Fibroblast of lung (primary cell): ENCODE results near the gene SEC11A. TPM values are rescaled to one million over a fixed set of nuclear protein-coding genes. Genes with fewer than 3 reads are reported as not detected.

Experiments
- DNase-seq, 2 donors: peaks; one replicate each; pipeline versions ENCODE4 v3.0.0 to v3.0.0-alpha.2; 2010; ENCODE audit warnings: low read depth in 2 of 2
- H2AFZ ChIP-seq: 2 replicates; pipeline ENCODE4 v1.5.1; 2012; ENCODE audit warnings: low read length, control low read depth, inconsistent platforms
- H3K27ac ChIP-seq: 2 replicates; pipeline ENCODE4 v1.5.1; 2011; ENCODE audit warnings: low read length, control low read depth; ENCODE audit not compliant: insufficient read depth
- H3K27me3 ChIP-seq: 2 replicates; pipeline ENCODE4 v1.5.1; 2011; ENCODE audit warnings: mild to moderate bottlenecking, low read length; ENCODE audit not compliant: control insufficient read depth, insufficient read depth
- H3K36me3 ChIP-seq: 2 replicates; pipeline ENCODE4 v1.5.1; 2011; ENCODE audit warnings: low read length; ENCODE audit not compliant: control insufficient read depth, insufficient read depth
- H3K4me1 ChIP-seq: 2 replicates; pipeline ENCODE4 v1.5.1; 2011; ENCODE audit warnings: low read length; ENCODE audit not compliant: control insufficient read depth, insufficient read depth; ENCODE audit errors: extremely low read depth
- H3K4me2 ChIP-seq: 2 replicates; pipeline ENCODE4 v1.5.1; 2011; ENCODE audit warnings: low read length, control low read depth; ENCODE audit not compliant: insufficient read depth; ENCODE audit errors: extremely low read depth
- H3K4me3 ChIP-seq, 4 experiments: fragments of 200-600 bp in 1 of 4; sonication (generic) in 1 of 4; replicated peaks in 1 of 4; 2 replicates each; pipeline ENCODE4 v1.5.1; 2011 to 2016; ENCODE audit warnings: low read length in 4 of 4, low read depth in 3 of 4, mild to moderate bottlenecking in 3 of 4, control low read depth in 2 of 4, inconsistent platforms in 1 of 4, mixed read lengths in 1 of 4; ENCODE audit not compliant: insufficient read depth in 1 of 4; ENCODE audit errors: control extremely low read depth in 1 of 4
- H3K79me2 ChIP-seq: 2 replicates; pipeline ENCODE4 v1.5.1; 2012; ENCODE audit warnings: mild to moderate bottlenecking, low read length, inconsistent platforms; ENCODE audit not compliant: control insufficient read depth, insufficient read depth
- H3K9ac ChIP-seq: 2 replicates; pipeline ENCODE4 v1.5.1; 2011; ENCODE audit warnings: mild to moderate bottlenecking, low read length, control low read depth; ENCODE audit not compliant: insufficient read depth
- H3K9me3 ChIP-seq: 2 replicates; pipeline ENCODE4 v1.5.1; 2012; ENCODE audit warnings: low read depth, low read length; ENCODE audit not compliant: control insufficient read depth, insufficient read depth
- H4K20me1 ChIP-seq: 2 replicates; pipeline ENCODE4 v1.5.1; 2011; ENCODE audit warnings: low read length; ENCODE audit not compliant: control insufficient read depth, insufficient read depth; ENCODE audit errors: extremely low read depth
- EZH2 ChIP-seq: IDR thresholded peaks from 2 replicates; pipeline ENCODE4 v1.5.1; 2012; ENCODE audit warnings: low read length, control low read depth, mild to moderate bottlenecking; ENCODE audit errors: missing control alignments
- polyA plus RNA-seq, 2 donors: library from polyadenylated mRNA; depleted of rRNA in 1 of 2; stranded (reverse) in 1 of 2; unstranded in 1 of 2; fragments of >200 nt; gene quantifications; 2 replicates each; pipeline ENCODE4 v1.2.1, GENCODE V29; 2011 to 2012; ENCODE audit warnings: missing spikeins in 1 of 2
- total RNA-seq: library from RNA; depleted of rRNA; stranded (reverse); fragments of >200 nt; gene quantifications from 2 replicates; pipeline ENCODE4 v1.2.1, GENCODE V29; 2014
- TF ChIP-seq, protein P1 (sequence below), 2 donors: IDR thresholded peaks in 1 of 2; conservative IDR thresholded peaks in 1 of 2; 1 replicate in 1 of 2; 2 replicates in 1 of 2; pipeline ENCODE4 v1.5.1; 2011 to 2012; ENCODE audit warnings: low read length in 2 of 2, control low read depth in 1 of 2, inconsistent platforms in 1 of 2, low read depth in 1 of 2, mild to moderate bottlenecking in 1 of 2

The SEC11A gene
- total and polyA plus RNA-seq, 2 donors (not counting 1 experiment from before 2014, with no cell fraction given) = 243 to 263 TPM

DNA sequence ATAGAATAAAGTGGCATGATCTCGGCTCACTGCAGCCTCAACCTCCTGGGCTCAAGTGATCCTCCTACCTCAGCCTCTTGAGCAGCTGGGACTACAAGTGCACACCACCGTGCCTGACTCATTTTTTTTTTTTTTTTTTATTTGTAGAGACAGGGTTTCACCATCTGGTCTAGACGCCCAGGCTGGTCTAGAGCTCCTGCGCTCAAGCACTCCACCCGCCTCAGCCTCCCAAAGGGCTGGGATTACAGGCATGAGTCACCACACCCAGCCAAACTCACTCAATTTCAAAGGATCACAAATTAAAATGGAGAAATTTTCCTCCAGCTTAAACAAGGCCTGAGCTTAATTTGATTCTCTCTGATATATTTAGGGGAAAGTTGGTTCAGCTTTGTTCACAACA lies 30.6 kb downstream of the SEC11A start:
- no peak overlapping the region for H3K4me3 ChIP-seq
- no peak overlapping the region for H2AFZ ChIP-seq
- H3K27ac ChIP-seq = no peak overlapping the region
- no peaks in the 10 kb centered on the region for H3K79me2 ChIP-seq
- peaks cover 7% of the 10 kb centered on the region for H3K36me3 ChIP-seq
- no peak for TF ChIP-seq EZH2
- TF ChIP-seq, protein P1, sequence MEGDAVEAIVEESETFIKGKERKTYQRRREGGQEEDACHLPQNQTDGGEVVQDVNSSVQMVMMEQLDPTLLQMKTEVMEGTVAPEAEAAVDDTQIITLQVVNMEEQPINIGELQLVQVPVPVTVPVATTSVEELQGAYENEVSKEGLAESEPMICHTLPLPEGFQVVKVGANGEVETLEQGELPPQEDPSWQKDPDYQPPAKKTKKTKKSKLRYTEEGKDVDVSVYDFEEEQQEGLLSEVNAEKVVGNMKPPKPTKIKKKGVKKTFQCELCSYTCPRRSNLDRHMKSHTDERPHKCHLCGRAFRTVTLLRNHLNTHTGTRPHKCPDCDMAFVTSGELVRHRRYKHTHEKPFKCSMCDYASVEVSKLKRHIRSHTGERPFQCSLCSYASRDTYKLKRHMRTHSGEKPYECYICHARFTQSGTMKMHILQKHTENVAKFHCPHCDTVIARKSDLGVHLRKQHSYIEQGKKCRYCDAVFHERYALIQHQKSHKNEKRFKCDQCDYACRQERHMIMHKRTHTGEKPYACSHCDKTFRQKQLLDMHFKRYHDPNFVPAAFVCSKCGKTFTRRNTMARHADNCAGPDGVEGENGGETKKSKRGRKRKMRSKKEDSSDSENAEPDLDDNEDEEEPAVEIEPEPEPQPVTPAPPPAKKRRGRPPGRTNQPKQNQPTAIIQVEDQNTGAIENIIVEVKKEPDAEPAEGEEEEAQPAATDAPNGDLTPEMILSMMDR (conservative IDR thresholded peaks at IDR 0.05 in 1 of 2, IDR thresholded peaks at IDR 0.05 in 1 of 2; ENCODE audit: low read depth in 1 of 2, low read length in 2 of 2) = no peak
- no peaks in the 10 kb centered on the region for H3K27me3 ChIP-seq
- H3K9me3 ChIP-seq = no peaks in the 10 kb centered on the region
- H3K4me2 ChIP-seq = no peak overlapping the region
- H4K20me1 ChIP-seq = no peaks in the 10 kb centered on the region
- H3K9ac ChIP-seq = no peak overlapping the region
- DNase-seq = peak; percentile 87 to 90
- H3K4me1 ChIP-seq = peaks cover 2% of the 10 kb centered on the region

DNA sequence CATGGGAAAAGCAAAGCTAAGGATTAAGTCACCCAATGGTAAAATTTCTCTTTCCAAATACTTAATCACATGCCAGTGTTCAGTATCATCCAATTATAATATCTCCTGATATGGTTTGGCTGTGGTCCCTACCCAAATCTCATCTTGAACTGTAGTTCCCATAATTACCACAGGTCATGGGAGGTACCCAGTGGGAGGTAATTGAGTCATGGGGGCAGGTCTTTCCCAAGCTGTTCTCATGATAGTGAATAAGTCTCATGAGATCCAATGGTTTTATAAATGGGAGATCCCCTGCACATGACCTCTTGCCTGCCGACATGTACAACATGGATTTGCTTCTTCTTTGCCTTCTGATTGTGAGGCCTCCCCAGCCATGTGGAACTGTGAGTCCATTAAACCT lies 31.8 kb downstream of the SEC11A start:
- Histone ChIP-seq H3K36me3 (peaks cover 5% of the 10 kb centered on the region), H3K27ac (no peak overlapping the region), H2AFZ (no peak overlapping the region), H4K20me1 (no peaks in the 10 kb centered on the region), H3K4me2 (no peak overlapping the region), H3K4me1 (peaks cover 2% of the 10 kb centered on the region), H3K9me3 (no peaks in the 10 kb centered on the region), H3K27me3 (no peaks in the 10 kb centered on the region), H3K79me2 (no peaks in the 10 kb centered on the region), H3K4me3 (no peak overlapping the region), H3K9ac (no peak overlapping the region)
- peak in 1 of 2 donors; percentile 63 for DNase-seq
- TF ChIP-seq, protein P1 (conservative IDR thresholded peaks at IDR 0.05 in 1 of 2, IDR thresholded peaks at IDR 0.05 in 1 of 2; ENCODE audit: low read depth in 1 of 2, low read length in 2 of 2) = no peak
- TF ChIP-seq EZH2 = no peak

DNA sequence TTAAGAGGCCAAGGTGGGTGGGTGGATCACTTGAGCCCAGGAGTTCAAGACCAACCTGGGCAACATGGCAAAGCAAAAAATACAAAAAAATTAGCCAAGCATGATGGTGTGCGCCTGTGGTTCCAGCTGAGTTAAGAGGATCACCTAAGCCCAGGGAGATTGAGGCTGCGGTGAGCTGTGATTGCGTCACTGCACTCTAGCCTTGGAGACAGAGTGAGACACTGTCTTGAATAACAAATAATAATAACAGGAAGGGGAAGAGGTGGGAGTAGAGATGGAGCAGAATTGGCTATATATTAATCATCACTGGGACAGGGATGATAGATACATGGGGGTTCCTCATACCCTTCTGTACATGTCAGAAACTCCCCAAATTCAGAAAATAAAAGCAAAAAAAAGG lies 34.1 kb downstream of the SEC11A start:
- Histone ChIP-seq H3K27me3 (no peaks in the 10 kb centered on the region), H3K9ac (no peak overlapping the region), H3K79me2 (no peaks in the 10 kb centered on the region), H4K20me1 (no peaks in the 10 kb centered on the region), H3K36me3 (peaks cover 4% of the 10 kb centered on the region), H3K4me1 (peaks cover 2% of the 10 kb centered on the region), H3K4me2 (no peak overlapping the region), H3K27ac (no peak overlapping the region), H3K9me3 (no peaks in the 10 kb centered on the region), H3K4me3 (no peak overlapping the region), H2AFZ (no peak overlapping the region)
- TF ChIP-seq, protein P1 (conservative IDR thresholded peaks at IDR 0.05 in 1 of 2, IDR thresholded peaks at IDR 0.05 in 1 of 2; ENCODE audit: low read depth in 1 of 2, low read length in 2 of 2) = no peak
- TF ChIP-seq EZH2 = no peak
- DNase-seq = peak in 1 of 2 donors; percentile 76
